K562 (cell line): ENCODE measurements around the gene GADD45GIP1.

Source experiments
- CCNT2 ChIP-seq: IDR thresholded peaks from 2 replicates; pipeline ENCODE4 v1.6.1; 2011; ENCODE audit warnings: borderline replicate concordance, low read depth, mild to moderate bottlenecking, moderate library complexity, mixed read lengths, low read length; ENCODE audit not compliant: insufficient read length; ENCODE audit errors: extremely low read depth
- CTCF ChIP-seq, 3 experiments: IDR thresholded peaks in 2 of 3; conservative IDR thresholded peaks in 1 of 3; 2 replicates each; pipeline ENCODE4 v1.5.1; 2011 to 2012; ENCODE audit warnings: low read length in 3 of 3, mild to moderate bottlenecking in 3 of 3, control low read depth in 2 of 3, improper control_type of control experiment in 1 of 3, inconsistent platforms in 1 of 3, low read depth in 1 of 3, mixed read lengths in 1 of 3, moderate library complexity in 1 of 3; ENCODE audit not compliant: insufficient read depth in 2 of 3
- KDM4B ChIP-seq, 2 experiments: fragments of 450-650 bp in 1 of 2; sonication (generic) in 1 of 2; IDR thresholded peaks; 2 replicates each; pipeline ENCODE4 v1.6.1; 2016 to 2017; ENCODE audit warnings: borderline replicate concordance in 2 of 2, antibody characterized with exemption in 1 of 2, low read depth in 1 of 2, mild to moderate bottlenecking in 1 of 2
- NFYB ChIP-seq: IDR thresholded peaks from 2 replicates; pipeline ENCODE4 v1.6.1; 2011; ENCODE audit warnings: mild to moderate bottlenecking, moderate library complexity; ENCODE audit not compliant: insufficient read length; ENCODE audit errors: extremely low read depth
- RAD51 ChIP-seq: fragments of 450-650 bp; IDR thresholded peaks from 2 replicates; pipeline ENCODE4 v1.7.1; 2016; ENCODE audit warnings: low read depth, mild to moderate bottlenecking, borderline replicate concordance
- TBP ChIP-seq: optimal IDR thresholded peaks from 2 replicates; pipeline ENCODE3; 2011; ENCODE audit warnings: low read depth, low read length, improper control_type of control experiment
- ZZZ3 ChIP-seq: fragments of 450-650 bp; IDR thresholded peaks from 2 replicates; pipeline ENCODE4 v1.6.1; 2016; ENCODE audit warnings: antibody characterized with exemption, mild to moderate bottlenecking, moderate library complexity

- TF ChIP-seq CTCF (IDR thresholded peaks at IDR 0.05 in 2 of 3, conservative IDR thresholded peaks at IDR 0.05 in 1 of 3; ENCODE audit: insufficient read depth in 2 of 3, low read depth in 1 of 3, low read length in 3 of 3) (peak; percentile 88 to 99 (median 98)), KDM4B (IDR thresholded peaks at IDR 0.05; ENCODE audit: borderline replicate concordance in 2 of 2, low read depth in 1 of 2) (no peak), RAD51 (peak; percentile 8; the same call in 1 of the 2 replicates), TBP (peak; percentile 42), NFYB (no peak), CCNT2 (peak; percentile 63), ZZZ3 (no peak)
These were observed 8.2 kb upstream of the GADD45GIP1 start for GRCh38 chr19:12965017-12965811.
